ENCODE results near the gene EYS. TPM values are rescaled to one million over a fixed set of nuclear protein-coding genes. Genes with fewer than 3 reads are reported as not detected.

EYS gene
- total and polyA plus RNA-seq, 2 of the 13 experiments (the other 11 are each of a cell fraction or from before 2014, with no cell fraction given), result 0.04 to 0.07 TPM

DNA sequence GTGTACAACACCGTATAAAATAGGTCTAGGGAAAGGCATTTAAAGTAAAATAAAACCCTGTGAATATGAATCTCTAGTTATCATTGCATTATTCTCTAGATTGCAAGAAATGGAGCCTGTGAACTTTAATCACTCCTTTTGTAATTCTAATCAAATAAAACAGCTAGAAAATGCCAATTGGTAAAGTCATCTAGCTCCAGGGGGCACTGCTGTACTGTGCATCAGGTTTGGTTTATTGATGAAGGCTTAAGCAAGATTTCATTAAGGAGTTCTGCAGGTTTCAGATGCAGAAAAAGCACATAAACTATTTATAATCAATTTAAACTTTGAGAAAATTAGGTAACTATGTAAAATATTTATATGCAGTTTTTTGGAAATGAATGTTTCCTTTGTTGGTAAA lies 1426.5 kb downstream of the EYS start:
- Histone ChIP-seq H3K27me3 (ENCODE audit: control insufficient read depth in 1 of 2, insufficient read depth in 2 of 2, low read length in 2 of 2) (no peaks in the 10 kb centered on the region), H3K79me2 (ENCODE audit: insufficient read depth, low read length) (no peaks in the 10 kb centered on the region), H3K36me3 (replicated peaks in 1 of 2; ENCODE audit: control insufficient read depth in 1 of 2, insufficient read depth in 2 of 2, low read length in 2 of 2) (no peaks in the 10 kb centered on the region), H3K4me2 (ENCODE audit: low read depth, low read length) (no peak overlapping the region), H3K9ac (ENCODE audit: insufficient read depth, low read depth, low read length) (no peak overlapping the region), H3K4me1 (ENCODE audit: insufficient read depth, low read length) (0 out of 2 replicates have a peak, but pooled peaks cover 8% of the 10 kb centered on the region), H3K27ac (ENCODE audit: extremely low read length, insufficient read depth, low read length) (no peak overlapping the region), H4K20me1 (ENCODE audit: insufficient read depth, low read length) (no peaks in the 10 kb centered on the region), H2AFZ (ENCODE audit: low read length) (no peak overlapping the region), H3K9me3 (ENCODE audit: low read length) (no peaks in the 10 kb centered on the region), H3K4me3 (replicated peaks in 1 of 3; ENCODE audit: insufficient read depth in 1 of 3, low read depth in 2 of 3, low read length in 3 of 3) (no peak overlapping the region)
- ChIA-PET CTCF (ENCODE audit: low intra/inter-chr PET ratio, low total read pairs) (interaction anchor here (3.4 kb wide), 1 partner anchor 50 kb away, joined by 36 read pairs; no protein-coding TSS in a partner anchor), POLR2A (no interaction called here)
- in situ Hi-C loops (cut with HindIII; ENCODE audit: extremely low pct_ligation_motif_present, low pct_unique_long_range_greater_than_20kb), result no loop called here
- peak; percentile 21 for DNase-seq (ENCODE audit: low spot score)
- WGBS (ENCODE audit: low lambda C conversion rate), result 8% methylated on average over 1 of the region's 1 CpG
- no TSS peak for BruUV-seq (replicated peaks)
- intact Hi-C loops (cut with micrococcal nuclease; ENCODE audit: unreplicated experiment), result loop anchor here (1.0 to 5.0 kb wide), 4 partner anchors 51 to 452 kb away; no protein-coding TSS in a partner anchor
- FAIRE-seq, result peak; percentile 39
- 0 out of 3 replicates have a peak, but pooled peaks have one; percentile 46 for ATAC-seq
- TF ChIP-seq HOXA7 (CRISPR knock-in tag; IDR thresholded peaks at IDR 0.05), result no peak
- TF ChIP-seq SMAD1 (CRISPR knock-in tag; IDR thresholded peaks at IDR 0.05; ENCODE audit: borderline replicate concordance, low read depth), result no peak
- no peak for TF ChIP-seq FOXJ3 (CRISPR knock-in tag; IDR thresholded peaks at IDR 0.05; ENCODE audit: borderline replicate concordance)
- TF ChIP-seq FOSL1 (CRISPR knock-in tag; IDR thresholded peaks at IDR 0.05; ENCODE audit: borderline replicate concordance), result no peak
- no peak for TF ChIP-seq ZNF720 (CRISPR knock-in tag; IDR thresholded peaks at IDR 0.05)
- TF ChIP-seq POLR2A (IDR thresholded peaks at IDR 0.05; ENCODE audit: insufficient read depth in 1 of 2, low read depth in 2 of 2, low read length in 2 of 2), result no peak
- TF ChIP-seq, protein P1, sequence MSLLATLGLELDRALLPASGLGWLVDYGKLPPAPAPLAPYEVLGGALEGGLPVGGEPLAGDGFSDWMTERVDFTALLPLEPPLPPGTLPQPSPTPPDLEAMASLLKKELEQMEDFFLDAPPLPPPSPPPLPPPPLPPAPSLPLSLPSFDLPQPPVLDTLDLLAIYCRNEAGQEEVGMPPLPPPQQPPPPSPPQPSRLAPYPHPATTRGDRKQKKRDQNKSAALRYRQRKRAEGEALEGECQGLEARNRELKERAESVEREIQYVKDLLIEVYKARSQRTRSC (CRISPR knock-in tag; IDR thresholded peaks at IDR 0.05; ENCODE audit: low read depth), result no peak
- peak; percentile 80 for TF ChIP-seq STAG1 (CRISPR knock-in tag; IDR thresholded peaks at IDR 0.05)
- TF ChIP-seq ASH2L (IDR thresholded peaks at IDR 0.05; ENCODE audit: insufficient read length, low read depth, low read length), result no peak
- TF ChIP-seq RAD21 (CRISPR knock-in tag; IDR thresholded peaks at IDR 0.05), result peak; percentile 62; the same call in 1 of the 2 replicates
- TF ChIP-seq PAX8 (CRISPR knock-in tag; IDR thresholded peaks at IDR 0.05; ENCODE audit: borderline replicate concordance), result no peak
- TF ChIP-seq ARID5B (CRISPR knock-in tag; IDR thresholded peaks at IDR 0.05), result no peak
- TF ChIP-seq, protein P2, sequence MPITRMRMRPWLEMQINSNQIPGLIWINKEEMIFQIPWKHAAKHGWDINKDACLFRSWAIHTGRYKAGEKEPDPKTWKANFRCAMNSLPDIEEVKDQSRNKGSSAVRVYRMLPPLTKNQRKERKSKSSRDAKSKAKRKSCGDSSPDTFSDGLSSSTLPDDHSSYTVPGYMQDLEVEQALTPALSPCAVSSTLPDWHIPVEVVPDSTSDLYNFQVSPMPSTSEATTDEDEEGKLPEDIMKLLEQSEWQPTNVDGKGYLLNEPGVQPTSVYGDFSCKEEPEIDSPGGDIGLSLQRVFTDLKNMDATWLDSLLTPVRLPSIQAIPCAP (CRISPR knock-in tag; IDR thresholded peaks at IDR 0.05; ENCODE audit: low read depth), result no peak
- TF ChIP-seq ZNF337 (CRISPR knock-in tag; IDR thresholded peaks at IDR 0.05; ENCODE audit: borderline replicate concordance, low read depth), result no peak
- TF ChIP-seq SOX6 (IDR thresholded peaks at IDR 0.05), result no peak
- no peak for TF ChIP-seq SOX6 (CRISPR knock-in tag; IDR thresholded peaks at IDR 0.05)
- no peak for TF ChIP-seq RFX3 (CRISPR knock-in tag; IDR thresholded peaks at IDR 0.05)
- TF ChIP-seq KLF6 (CRISPR knock-in tag; IDR thresholded peaks at IDR 0.05), result no peak
- TF ChIP-seq BCL6 (CRISPR knock-in tag; IDR thresholded peaks at IDR 0.05), result no peak
- TF ChIP-seq ARID2 (CRISPR knock-in tag; IDR thresholded peaks at IDR 0.05; ENCODE audit: borderline replicate concordance), result no peak
- no peak for TF ChIP-seq ZNF382 (CRISPR knock-in tag; IDR thresholded peaks at IDR 0.05; ENCODE audit: borderline replicate concordance)
- TF ChIP-seq STAT5B (CRISPR knock-in tag; IDR thresholded peaks at IDR 0.05), result no peak
- TF ChIP-seq KDM3A (CRISPR knock-in tag; IDR thresholded peaks at IDR 0.05; ENCODE audit: low read depth), result no peak

Data from HepG2 (cell line).